Activated CD8-positive, alpha-beta memory T cell treated with anti-CD3 and anti-CD28 coated beads for 48 hours (primary cell): ENCODE results near the gene LHX3.

Source experiments
- DNase-seq, 3 experiments: peaks; one replicate each; pipeline ENCODE4 v3.0.0-alpha.2; 2020; ENCODE audit warnings: low read depth in 2 of 3, low spot score in 2 of 3

LHX3 gene

DNA sequence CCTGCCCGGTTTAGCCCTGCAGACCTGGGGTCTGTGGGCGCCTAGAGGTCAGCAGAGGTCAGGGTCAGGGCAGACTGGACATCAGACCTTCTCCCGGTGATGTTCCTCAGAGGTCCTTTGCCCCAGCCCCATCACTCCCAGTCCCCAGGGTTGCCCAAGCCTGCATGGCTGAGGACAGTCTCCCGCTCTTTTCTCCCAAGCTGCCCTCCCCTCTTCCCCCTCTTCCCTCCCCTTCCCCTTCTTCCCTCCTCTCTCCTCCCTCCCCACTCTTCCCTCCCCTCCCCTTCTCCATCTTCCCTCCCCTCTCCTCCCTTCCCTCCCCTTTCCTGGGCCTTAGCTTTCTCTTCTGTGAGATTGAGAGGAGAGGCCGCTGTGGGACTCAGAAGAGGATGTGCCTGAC is 10.4 kb downstream of the LHX3 start:
- no peak for DNase-seq

DNA sequence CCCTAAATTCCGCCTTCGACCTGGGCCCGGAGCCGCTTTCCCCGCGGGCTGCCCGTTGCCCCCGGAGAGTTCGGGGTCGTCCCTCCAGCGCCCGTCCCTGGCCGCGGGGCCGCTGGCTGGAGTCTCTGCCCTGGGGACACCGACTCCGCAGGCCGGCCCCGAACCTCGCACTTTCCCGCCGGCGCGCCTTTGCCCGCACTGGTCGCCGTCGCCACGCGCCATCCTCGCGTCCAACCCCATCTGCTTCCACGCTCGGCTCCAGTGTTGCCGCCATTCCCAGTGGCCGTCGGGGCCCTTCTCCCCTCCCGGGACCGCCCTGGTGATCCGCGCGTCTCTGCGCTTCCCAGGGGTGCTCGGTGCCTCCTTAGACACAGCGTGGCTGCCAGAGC is 11.0 kb downstream of the LHX3 start:
- no peak for DNase-seq

DNA sequence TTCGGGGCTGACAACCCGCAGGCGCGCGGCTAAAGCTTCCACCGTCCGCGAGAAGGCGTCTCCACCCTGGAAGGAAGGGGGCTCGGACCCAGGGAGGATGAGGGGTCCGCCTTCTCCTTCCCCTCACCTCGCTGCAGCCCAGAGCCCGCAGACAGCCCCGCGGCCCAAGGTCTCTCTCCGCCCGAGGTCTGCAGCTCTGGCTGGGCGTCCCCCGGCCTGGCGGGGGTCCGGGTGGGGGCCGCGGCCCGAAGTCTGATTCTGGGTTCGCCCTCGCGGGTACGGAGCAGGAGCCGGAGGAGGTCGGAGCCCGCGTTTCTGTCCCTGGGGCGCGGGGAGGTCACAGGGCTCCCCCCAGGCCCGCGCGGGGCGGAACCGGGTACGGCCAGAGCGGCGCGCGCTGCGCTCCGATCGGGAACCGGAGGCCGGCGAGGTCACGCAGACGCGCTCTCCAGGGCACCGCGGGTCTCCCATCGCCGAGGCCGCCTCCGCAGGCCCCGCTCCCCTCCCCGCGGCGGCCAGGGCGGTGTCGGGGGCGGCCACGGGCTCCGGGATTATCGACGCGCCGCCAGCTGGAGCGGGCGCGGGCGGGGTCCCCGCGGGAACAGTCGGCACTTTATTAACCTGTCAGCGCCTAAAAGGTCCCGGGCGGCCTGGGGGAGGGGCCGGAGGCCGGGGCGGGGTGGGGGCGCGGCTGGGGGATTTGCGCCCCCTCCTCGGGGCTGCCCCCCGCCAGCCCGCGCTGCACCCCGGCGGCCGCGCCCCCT is 11.6 kb downstream of the LHX3 start:
- no peak for DNase-seq

DNA sequence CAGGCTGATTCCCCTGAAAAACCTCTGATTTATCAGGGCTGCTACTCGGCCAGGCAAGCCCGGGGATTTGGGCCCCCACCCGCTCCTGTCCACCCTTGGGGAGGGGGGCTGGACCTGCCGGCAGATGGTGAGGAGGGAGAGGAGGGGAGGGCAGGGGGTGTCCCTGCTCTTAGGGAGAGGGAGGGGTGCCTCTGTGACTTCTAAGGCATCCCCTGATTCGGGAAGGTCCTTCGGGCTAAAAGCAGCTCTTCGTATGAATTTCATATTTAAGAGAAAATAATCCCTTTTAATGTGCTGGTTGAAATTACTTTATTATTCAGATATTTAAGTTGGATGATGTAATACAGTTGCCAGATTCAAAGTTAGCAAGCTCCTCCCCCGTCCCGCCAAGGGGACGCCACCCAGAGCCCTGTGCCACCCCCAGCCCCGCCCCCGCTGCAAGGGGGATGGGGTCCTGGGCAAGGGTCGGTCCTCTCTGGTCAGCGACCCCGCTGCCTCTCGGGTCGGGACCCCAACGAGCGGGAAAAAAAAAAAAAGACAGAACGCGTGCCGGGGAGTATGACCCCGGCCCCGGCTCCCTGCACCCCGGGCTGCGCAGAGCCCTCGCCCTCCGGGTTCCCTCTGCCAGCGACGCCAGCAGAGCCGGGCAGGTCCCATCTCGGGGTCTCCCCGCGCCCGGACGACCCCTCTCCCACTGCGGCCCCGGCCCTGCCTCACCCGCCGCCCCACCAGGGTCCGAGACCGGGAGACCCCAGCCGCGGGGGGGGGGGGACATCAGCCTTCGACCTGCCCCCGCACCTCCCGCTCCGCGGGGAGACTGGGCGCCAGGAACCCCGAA is 12.4 kb downstream of the LHX3 start:
- no peak for DNase-seq

DNA sequence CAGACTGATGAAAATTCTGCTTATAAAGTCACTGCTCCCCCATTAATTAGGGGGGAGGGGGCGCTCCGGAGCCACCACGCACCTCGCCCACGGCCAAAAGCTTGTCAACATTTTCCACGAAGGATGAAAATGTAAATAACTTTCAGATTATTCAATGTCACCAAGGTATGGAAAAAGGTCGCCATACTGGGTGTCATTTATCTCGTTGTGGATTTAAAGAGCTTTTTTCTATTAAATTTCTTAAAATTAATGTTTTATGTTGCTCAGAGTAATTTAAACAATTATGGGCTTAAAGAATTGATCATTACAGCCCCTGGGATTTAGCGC is 13.0 kb downstream of the LHX3 start:
- no peak for DNase-seq

DNA sequence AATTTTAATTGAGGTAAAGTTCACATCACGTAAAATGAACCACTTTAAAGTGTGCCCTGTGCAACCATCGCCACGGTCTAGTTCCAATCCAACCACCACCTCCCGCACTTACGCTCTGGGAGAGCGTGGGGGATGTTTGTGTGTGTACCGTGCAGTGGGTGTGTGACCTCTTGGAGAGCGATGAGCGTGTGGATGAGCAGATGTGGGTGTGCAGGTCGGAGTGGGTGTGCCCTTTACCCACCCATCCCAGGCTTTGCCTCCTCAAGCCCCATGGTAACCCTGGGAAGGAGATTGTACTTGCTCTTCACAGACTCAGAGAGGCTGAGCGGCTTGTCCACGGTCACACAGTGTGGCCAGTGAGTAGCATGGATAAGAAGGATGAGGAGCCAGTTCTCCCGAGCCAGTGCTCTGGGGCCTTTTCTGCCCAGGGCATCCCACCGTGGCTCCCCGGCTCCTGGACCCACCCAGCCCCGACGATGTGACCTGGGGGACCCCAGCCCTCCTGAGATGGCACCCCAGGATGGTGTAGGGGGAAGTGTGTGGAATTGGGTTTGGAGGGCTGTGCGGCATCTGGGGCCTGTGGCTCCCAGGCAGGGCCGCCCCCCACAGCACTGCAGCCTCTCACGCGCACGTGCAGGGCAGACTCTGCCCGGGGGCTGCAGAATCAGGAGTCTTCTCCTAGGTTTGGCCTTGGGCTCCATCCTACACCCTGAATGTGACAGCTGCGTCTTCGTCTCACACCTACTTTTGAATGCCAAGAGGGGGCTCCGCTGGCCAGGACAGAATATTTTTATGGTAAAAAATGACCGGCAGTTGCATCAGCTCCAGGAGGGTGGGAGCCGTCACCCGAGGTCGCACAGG is 13.6 kb downstream of the LHX3 start:
- DNase-seq: no peak

DNA sequence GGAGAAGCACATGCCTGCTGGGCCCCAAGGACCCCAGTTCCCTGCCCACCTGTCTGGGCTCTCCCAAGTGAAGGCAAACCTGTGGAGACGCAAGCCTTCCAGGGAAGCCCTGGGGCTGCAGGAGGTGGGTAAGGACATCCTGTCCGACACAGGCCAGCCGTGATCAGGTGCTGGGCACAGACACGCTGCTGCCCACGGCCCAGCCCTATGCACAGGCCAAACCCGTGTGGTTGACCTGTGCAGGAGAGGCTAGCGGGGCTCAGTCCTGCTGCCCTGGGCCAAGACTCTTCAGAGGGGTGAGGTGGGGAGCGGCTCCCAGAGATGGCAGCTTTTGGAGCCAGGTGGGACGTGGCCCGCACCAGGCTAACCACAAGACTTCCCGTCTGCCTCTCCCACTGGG is 14.3 kb downstream of the LHX3 start:
- no peak for DNase-seq

DNA sequence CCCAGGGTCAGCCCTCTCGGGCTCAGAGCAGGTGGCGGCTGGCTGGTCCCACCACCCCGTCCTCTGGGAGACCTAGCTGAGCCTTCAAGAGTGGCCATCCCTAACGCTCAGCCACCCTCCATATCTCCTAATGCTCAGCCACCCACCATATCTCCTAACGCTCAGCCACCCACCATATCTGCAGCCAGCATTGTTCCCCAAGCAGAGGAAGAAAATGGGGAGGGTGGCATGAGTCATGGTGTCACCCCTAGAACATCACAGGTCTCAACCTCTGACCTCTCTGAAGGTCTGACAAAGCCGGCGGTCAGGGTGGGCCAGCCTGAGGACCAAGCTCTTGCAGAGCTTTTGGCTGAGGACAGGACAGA is 14.7 kb downstream of the LHX3 start:
- DNase-seq: no peak

DNA sequence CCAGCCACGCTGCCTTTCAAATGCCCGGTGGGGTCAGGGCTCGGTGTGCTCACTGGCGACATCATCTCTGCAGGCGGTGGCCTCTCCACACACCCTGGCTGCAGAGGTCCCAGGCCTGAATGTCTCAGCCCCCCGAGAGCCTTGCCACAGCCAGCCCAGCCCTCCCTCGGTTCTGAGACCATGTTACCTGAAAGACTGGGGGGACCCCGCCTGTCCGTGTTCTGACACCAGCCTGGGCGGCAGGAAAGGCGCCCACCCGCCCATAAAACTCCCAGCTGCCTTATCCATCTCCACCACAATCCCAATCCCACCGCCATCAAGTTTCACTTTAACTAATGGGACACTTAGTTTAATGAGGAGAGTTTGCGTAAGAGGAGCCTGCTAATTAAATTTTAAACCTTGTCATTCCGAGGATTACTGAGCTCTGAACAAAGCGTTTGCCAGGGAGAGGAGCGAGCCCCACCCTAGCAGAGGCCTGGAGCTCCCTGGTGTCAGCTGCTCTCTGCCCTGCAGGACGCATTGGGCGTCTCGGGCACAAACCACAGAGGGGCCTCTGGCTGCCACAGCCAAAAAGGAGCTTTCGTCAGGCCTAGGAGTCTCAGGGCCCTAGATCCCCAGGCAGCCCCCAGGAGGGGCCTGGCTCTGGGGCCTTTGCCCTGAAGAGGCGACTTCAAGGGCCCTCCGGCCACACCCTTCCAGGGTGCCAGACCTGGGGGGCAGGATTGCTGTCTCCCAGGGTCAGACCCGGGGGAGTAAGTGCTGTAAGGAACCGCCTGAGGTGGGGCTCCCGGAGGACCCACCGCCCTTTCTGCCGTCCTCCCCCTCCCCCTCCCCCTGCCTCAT is 15.3 kb downstream of the LHX3 start:
- no peak for DNase-seq

DNA sequence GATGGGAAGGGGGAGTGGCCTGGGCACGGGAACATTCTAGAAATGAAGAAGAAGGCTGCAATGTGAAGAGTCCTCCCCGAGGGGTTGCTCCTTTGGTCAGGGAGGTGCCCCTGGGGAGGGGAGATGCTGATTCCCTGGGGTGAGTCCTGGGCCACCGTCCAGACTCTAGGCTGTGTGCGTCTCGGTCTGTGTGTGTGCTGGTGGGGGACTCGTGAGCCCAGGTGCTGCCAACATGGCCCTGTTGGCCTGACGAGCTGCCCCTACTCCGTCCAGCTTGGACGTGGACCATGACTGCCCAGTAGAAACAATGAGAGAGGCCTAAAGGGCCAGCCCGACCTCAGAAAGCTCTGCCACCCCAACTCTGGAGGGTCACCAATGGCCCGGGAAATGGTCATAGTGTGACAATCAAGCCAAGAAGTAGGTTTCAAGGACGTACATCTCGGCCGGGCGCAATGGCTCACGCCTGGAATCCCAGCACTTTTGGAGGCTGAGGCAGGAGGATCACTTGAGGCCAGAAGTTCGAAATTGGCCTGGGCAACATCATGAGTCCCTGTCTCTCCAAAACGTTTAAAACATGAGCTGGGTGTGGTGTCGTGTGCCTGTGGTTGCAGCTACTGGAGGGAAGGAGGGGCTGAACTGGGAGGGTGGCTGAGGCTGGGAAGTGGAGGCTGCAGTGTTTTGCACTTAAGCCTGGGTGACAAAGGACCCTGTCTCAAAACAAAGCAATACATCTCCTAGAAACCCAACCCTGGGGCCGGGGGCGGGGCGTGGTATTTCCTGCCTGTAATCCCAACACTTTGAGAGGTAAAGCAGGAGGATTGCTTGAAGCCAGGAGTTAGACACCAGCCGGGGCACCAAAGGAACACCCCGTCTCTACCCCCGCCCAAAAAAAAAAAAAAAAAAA is 17.0 kb downstream of the LHX3 start:
- no peak for DNase-seq

DNA sequence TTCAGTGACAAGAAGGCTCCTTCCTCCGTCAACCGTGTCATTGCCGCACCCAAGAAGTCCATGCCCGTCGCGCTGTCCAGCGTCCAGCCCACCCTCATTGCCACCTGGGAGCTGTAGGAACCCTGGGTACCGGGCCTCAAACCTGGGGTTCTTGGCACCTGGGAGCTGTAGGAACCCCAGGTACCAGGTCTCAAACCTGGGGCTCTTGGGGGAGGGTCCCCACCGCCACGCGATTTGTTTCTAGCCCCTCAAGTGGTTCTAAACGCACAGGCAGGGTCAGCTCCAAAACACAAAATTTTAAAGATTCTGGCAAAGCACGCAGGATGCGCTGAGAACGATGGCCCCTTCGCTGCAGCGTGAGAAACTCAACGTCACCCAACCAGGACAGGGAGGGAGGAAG is 17.7 kb downstream of the LHX3 start:
- no peak for DNase-seq

DNA sequence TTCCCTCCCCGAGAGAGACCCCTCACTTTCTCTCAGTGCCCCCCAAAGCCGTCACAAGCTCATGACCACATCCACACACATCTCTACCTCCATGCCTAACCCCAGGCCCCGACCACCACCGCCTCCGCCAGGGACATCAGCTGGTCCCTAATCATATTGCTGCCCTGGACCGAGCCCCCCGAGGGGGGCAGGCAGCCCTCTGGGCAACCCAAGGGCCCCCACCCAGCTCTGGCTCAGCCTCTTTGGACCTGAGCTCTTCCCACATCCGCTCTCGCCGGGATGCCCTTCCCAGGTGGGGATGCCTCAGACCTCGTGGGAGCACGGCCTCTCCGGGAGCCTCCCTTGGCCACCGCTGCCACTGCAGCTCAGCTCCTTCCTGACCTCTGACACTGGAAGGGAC is 18.5 kb downstream of the LHX3 start:
- DNase-seq: no peak

DNA sequence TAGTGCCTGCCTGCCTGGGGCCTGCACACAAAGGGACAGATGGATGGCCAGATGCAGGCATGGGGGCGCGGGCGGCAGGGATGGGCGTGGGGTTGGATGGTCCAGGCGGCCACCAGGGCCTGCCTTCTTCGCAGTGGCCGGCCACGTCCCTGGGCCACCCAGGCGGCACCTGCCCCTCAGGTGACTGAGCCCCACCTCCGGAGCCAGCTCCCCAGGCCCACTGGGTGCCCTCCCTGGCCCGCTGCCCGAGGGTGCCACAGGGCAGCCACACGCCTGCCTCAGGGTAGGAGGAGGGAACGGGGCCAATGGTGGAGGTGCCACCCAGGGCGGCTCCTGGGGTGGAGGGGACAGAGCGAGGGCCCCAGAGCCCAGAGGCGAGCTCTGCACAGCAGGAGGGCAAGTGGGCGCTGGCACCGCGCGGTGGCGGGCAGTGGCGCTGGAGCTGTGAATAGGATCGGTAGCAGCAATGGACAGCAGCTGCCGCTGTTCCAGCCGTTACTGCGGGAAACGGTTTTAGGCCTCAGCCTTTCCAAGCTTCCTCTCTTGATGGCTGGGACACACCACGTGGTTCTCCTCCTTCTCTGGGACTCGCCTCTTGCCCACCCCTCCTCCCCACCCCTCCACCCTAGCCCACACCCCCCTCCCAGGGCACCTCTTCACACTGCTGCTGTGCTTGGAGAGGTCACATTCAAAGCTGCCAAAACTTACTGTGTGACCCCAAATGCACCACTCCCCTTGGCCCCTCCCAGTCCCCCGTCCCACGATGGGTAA is 19.1 kb downstream of the LHX3 start:
- DNase-seq: no peak

DNA sequence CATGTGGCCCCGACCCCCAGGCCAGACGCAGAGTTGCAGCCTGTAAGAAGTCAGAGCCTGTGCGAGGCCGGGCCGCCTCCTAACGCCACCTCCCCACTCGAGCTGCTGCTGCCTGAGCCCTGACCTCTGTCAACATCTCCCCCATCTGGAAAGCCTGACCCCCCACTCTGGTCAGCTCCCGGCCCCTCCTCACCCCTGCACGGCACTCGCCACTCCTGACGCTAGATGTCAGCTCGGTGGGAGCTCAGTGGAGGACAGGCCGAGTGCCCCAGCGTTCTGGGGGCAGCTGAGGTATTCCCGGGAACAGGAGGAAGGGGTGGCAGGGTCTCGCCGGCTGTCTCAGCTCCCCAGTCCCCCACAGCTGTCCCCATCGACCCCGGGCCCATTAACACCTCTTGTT is 19.9 kb downstream of the LHX3 start:
- no peak for DNase-seq

DNA sequence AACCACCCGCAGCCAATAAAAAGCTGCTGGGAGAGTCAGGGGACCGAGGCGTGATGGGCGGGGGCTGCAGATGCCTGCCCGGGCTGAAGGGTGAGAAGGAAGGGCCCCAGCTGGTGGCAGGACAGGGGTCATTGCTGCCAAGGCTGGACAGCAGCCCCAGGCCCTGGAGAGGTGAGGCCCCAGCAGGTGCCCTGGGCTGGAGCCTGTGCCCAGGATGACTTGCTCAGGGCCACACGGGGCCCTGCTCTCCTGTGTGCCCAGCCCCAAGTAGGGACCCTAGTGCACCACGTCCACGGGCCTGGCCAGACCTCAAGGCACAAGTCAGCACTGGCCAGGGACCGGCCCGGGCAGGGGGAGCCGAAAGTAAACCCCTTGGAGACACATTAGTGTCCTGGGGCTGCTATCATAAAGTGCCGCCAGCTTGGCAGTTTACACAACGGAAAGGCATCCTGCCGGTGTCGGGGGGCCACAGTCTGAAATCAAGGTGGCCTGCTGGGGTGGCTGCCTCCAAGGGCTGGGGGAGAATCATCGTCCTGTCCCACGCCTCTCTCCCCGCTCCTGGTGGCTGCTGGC is 22.0 kb downstream of the LHX3 start:
- no peak for DNase-seq

DNA sequence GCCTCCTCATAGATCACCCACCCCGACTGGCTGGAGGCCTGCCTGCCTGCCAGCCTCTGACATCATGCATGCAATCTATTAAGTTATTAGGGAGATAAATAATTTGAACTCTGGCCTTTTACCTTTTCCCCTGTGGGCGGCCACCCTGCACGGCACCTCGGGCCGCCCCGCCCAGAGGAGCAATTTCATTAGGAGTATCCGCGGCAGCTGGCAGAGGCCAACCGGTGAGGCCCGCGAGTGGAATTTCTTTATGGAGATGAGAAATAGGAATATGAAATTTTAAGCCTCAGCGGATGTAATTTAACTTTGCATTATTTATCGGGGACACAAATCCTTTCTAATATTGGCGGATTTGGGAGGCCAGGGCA is 22.5 kb downstream of the LHX3 start:
- DNase-seq: no peak

DNA sequence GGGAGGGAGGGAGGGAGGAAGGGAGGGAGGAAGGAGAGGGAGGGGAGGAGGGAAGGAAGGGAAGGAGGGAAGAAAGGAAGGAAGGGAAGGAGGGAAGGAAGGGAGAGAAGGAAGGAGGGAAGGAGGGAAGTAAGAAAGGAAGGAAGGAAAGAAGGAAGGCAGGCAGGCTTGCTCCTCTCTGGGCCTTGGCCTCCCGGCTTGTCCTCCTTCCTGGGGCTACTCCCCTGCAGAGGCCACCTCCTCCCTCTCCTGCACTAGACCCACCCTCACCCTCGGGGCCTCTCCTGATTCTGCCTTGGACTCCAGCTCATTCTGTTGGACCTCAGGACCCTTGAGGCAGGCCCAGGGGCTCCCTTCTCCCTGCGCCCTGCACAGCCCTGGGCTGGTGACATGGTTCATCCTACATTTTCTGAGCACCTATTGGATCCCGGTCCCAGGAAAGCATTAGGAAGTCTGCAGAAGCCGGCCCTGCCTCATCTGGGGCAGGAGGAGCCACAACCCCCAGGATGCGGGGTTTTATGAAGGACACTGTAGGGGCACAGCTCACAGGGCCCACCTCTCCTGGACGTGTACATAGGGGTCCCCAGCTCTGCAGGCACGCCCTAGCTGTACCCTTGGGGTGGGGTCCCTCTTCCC is 23.0 kb downstream of the LHX3 start:
- DNase-seq: no peak

DNA sequence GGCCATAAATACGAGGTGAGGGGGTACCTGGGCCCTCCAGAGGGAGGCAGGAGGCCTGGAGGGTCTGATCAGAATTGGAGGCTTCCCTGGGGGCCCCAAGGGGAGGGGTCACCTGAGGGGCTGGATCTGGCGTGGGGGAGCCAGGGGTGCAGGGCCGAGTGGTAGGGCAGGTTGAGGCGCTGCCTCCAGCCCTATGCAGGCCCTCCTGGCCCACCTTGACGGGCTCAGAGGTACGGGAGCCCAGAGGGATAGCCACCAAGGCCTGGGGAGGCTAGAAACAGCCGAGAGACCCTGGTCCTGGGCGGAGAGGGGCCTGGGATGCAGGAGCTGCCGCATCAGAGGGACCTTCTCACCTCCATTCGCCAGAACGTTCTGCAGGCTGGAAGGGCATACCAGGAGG is 24.3 kb downstream of the LHX3 start:
- no peak for DNase-seq

DNA sequence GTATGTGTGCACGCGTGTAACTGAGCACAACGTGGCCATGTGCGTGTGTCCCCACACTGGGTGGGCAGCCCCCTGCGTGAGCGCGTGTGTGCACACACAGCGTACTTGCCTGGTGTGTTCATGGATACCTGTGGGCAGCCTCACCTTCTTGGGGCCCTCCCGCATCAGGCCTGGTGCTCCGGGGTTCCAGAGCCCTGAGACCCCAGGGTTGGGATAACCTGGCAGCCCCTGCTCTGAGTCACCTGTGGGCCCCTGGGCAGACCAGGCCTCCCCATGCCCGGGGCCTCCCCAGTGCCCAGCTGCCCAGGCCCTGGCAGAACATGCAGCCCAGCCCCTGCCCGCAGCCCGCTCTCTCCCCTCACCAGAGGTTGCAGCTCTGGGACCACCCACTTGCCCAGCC is 25.2 kb downstream of the LHX3 start:
- no peak for DNase-seq
